ENCODE data around the gene KL. TPM values are rescaled to one million over a fixed set of nuclear protein-coding genes. Genes with fewer than 3 reads are reported as not detected.
A peak's percentile ranks its signal among the peaks of the same experiment; 100 is the strongest.

The KL gene
- total and polyA plus RNA-seq, 8 donors, result 0.38 to 4.0 (median 1.4) TPM

- Histone ChIP-seq H3K27ac (no peak overlapping the region), H3K27me3 (no peaks in the 10 kb centered on the region), H3K36me3 (no peaks in the 10 kb centered on the region), H3K4me1 (peaks cover 0 to 4% (median 0%) of the 10 kb centered on the region in 4 donors), H3K4me3 (no peak overlapping the region), H3K9me3 (peaks cover 0 to 4% (median 0%) of the 10 kb centered on the region in 4 donors)
- 51 to 75% (median 57%) methylated on average over 3 of the region's 3 CpGs for WGBS, 5 donors
- no peak for DNase-seq
- intact Hi-C loops (cut with DNase I; ENCODE audit: low total_unique reads), result no loop called here
- TF ChIP-seq POLR2AphosphoS5 (IDR thresholded peaks at IDR 0.05), result no peak
- no peak for TF ChIP-seq POLR2A (IDR thresholded peaks at IDR 0.05)
- no peak for TF ChIP-seq EP300 (IDR thresholded peaks at IDR 0.05)
- no peak for TF ChIP-seq CTCF (IDR thresholded peaks at IDR 0.05)
Measured at GRCh38 chr13:32983058-32983457, 33.2 kb upstream of the KL start.

DNA sequence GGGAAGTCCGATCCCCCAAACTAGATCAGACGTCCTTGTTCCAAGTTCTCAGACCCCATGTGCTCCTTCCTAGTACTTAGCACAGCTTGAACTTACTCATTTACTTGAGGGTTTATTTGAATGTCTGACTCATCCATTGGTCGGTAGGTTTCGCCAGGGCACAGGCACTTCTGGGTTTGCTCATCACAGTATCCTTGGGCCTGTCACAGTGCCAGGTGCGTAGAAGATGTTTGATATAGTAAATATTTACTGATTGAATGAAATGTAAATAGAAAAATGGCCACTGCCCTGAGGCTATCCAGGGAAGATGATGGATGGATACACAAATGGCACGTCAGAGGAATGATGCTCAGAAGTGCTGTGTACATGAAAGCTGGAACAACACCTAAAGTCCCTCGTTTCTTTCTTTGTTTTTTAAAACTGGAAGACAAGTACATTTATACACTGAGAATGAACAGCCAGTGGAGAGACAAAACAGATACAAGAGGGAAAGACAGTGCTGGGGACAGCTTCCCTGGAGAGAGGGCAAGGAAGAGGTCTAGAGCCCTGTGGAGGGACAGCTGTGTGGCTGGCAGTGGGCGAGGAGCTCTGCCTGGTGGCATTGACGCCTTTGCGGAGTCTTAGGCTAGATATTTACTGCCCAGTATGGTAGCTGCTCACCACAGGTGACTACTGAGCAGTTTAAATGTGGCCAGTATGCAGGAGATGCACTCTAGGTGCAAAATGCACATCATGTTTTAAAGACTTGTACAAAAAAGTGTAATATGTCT is 31.2 kb upstream of the KL start:
- Histone ChIP-seq H3K9me3 (peaks cover 0 to 4% (median 0%) of the 10 kb centered on the region in 4 donors), H3K27ac (peak overlapping the region in 2 of 5 donors; percentile 28 to 44), H3K4me3 (no peak overlapping the region), H3K27me3 (no peaks in the 10 kb centered on the region), H3K36me3 (no peaks in the 10 kb centered on the region), H3K4me1 (peaks cover 0 to 17% (median 5%) of the 10 kb centered on the region in 4 donors)
- 56 to 77% (median 69%) methylated on average over 10 of the region's 10 CpGs for WGBS, 5 donors
- intact Hi-C loops (cut with DNase I; ENCODE audit: low total_unique reads), result no loop called here
- peak; percentile 21 to 39 for DNase-seq
- TF ChIP-seq POLR2A (IDR thresholded peaks at IDR 0.05) (no peak), POLR2AphosphoS5 (IDR thresholded peaks at IDR 0.05) (peak in 1 of 3 donors; percentile 38), CTCF (IDR thresholded peaks at IDR 0.05) (no peak), EP300 (IDR thresholded peaks at IDR 0.05) (no peak)

- 93 to 96% (median 96%) methylated on average over 8 of the region's 8 CpGs for WGBS, 5 donors
- Histone ChIP-seq H3K27ac (no peak overlapping the region), H3K27me3 (no peaks in the 10 kb centered on the region), H3K4me3 (no peak overlapping the region), H3K36me3 (no peaks in the 10 kb centered on the region), H3K4me1 (peaks cover 0 to 17% (median 5%) of the 10 kb centered on the region in 4 donors), H3K9me3 (peaks cover 0 to 4% (median 0%) of the 10 kb centered on the region in 4 donors)
- no peak for DNase-seq
- intact Hi-C loops (cut with DNase I; ENCODE audit: low total_unique reads), result no loop called here
- TF ChIP-seq POLR2AphosphoS5 (IDR thresholded peaks at IDR 0.05) (no peak), EP300 (IDR thresholded peaks at IDR 0.05) (no peak), POLR2A (IDR thresholded peaks at IDR 0.05) (no peak), CTCF (IDR thresholded peaks at IDR 0.05) (no peak)
Measured at GRCh38 chr13:32986552-32986951, 29.7 kb upstream of the KL start.

- DNase-seq, result no peak
- Histone ChIP-seq H3K9me3 (peaks cover 0 to 4% (median 0%) of the 10 kb centered on the region in 4 donors), H3K4me1 (peaks cover 0 to 17% (median 5%) of the 10 kb centered on the region in 4 donors), H3K36me3 (no peaks in the 10 kb centered on the region), H3K27ac (no peak overlapping the region), H3K27me3 (no peaks in the 10 kb centered on the region), H3K4me3 (no peak overlapping the region)
- TF ChIP-seq POLR2A (IDR thresholded peaks at IDR 0.05), result no peak
- TF ChIP-seq CTCF (IDR thresholded peaks at IDR 0.05), result no peak
- TF ChIP-seq POLR2AphosphoS5 (IDR thresholded peaks at IDR 0.05), result no peak
- no peak for TF ChIP-seq EP300 (IDR thresholded peaks at IDR 0.05)
- 64 to 78% (median 72%) methylated on average over 1 of the region's 1 CpG for WGBS, 5 donors
- intact Hi-C loops (cut with DNase I; ENCODE audit: low total_unique reads), result no loop called here
Measured at GRCh38 chr13:32987462-32987861, 28.8 kb upstream of the KL start.
